Measurements from ENCODE around the gene GTF3C2.
A peak's percentile ranks its signal among the peaks of the same experiment; 100 is the strongest.
"Not testable (repeated sequence)": the region's sequence is repeated elsewhere in the genome, so short reads cannot be mapped to it uniquely, and the experiment has no call there.

The GTF3C2 gene

DNA sequence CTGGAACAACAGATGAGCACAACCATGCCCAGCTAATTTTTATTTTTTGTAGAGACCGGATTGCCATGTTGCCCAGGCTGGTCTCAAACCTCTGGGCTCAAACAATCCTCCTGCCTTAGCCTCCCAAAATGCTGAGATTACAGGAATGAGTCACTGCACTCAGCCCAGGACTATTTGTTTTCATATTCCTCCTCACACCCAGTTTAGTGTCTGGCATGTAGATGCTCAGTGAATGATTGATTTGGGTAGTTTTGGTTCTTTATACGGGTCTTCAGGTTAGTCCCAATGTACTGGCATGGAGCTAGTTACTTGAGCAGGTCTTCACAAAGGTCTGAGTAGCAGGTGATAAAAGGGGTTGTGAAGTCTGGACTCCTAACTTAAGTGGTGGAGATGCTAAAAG, 7.4 kb upstream of the GTF3C2 start:
- Histone ChIP-seq H3K4me1 (peaks cover 7 to 14% (median 12%) of the 10 kb centered on the region in 10 experiments), H3K36me3 (peaks cover 55 to 79% (median 68%) of the 10 kb centered on the region in 11 experiments), H3K9ac (no peak overlapping the region), H4K20me1 (peaks cover 0 to 32% (median 12%) of the 10 kb centered on the region in 11 experiments; a peak in 10 of 22 replicates), H3K27me3 (no peaks in the 10 kb centered on the region), H3K9me3 (replicated peaks in 1 of 11) (no peaks in the 10 kb centered on the region), H3K4me2 (no peak overlapping the region), H3K4me3 (no peak overlapping the region), H3K27ac (no peak overlapping the region)
- TF ChIP-seq Cebpa-rat (IDR thresholded peaks at IDR 0.05): no peak

DNA sequence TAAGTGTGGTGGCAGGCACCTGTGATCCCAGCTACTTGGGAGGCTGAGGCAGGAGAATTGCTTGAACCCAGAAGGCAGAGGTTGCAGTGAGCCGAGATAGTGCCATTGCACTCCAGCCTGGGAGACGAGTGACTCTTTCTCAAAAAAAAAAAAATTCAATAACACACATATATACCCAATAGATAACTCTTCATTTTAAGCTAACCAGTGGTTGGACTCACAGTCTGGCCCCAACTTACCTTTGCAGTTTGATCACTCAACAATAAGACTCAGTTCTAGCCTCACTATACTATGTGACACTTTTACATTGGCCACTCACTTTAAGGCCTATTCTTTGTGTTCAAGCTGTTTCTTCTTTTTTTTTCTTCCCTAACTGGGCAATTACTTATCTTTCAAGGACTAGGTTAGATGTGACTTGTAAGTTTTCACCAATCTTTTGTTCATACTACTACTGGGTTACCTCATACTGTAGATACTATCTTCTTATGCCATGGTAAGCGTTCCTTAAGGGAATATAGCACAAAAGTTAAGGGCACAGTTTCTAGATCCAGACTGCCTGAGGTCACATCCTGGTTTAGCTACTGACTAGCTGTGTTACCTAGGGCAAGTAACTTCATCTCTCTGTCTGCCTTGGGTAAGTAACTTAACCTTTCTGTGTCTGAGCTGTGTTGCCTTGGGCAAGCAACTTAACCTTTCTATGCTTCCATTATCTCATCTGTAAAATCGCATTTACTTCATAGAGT, 6.3 kb upstream of the GTF3C2 start:
- Histone ChIP-seq H3K4me3 (no peak overlapping the region), H3K4me1 (peaks cover 7 to 11% (median 8%) of the 10 kb centered on the region in 10 experiments), H3K27me3 (no peaks in the 10 kb centered on the region), H3K4me2 (no peak overlapping the region), H3K9me3 (replicated peaks in 1 of 11) (no peaks in the 10 kb centered on the region; a peak in 2 of 22 replicates), H3K27ac (no peak overlapping the region), H3K36me3 (peaks cover 46 to 72% (median 64%) of the 10 kb centered on the region in 11 experiments), H3K9ac (no peak overlapping the region), H4K20me1 (peaks cover 0 to 28% (median 12%) of the 10 kb centered on the region in 11 experiments; a peak in 9 of 22 replicates)
- no peak for TF ChIP-seq Cebpa-rat (IDR thresholded peaks at IDR 0.05)

DNA sequence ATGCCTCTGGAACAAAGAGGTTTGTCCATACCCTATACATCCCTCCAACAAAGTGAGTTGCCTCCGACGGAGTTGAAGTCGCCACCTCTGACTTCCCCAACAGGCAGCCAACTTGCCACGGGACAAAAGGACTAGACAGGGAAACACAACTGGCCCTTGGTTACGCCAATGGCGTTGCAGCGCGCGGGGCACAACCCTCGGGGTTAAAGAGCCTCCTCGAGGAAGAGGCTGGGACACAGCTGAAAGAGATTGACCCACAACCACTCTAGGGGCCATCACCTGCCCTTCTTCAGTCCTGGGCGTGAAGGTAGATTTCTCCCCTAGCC, 545 bp downstream of the GTF3C2 start:
- H3K36me3 ChIP-seq: peaks cover 0 to 35% (median 14%) of the 10 kb centered on the region in 11 experiments; a peak in 12 of 22 replicates
- H3K9me3 ChIP-seq (replicated peaks in 1 of 11): no peaks in the 10 kb centered on the region; a peak in 2 of 22 replicates
- no peak for TF ChIP-seq Cebpa-rat (IDR thresholded peaks at IDR 0.05)
- H3K4me2 ChIP-seq: peak overlapping the region; percentile 81 to 97 (median 93)
- peaks cover 13 to 39% (median 24%) of the 10 kb centered on the region in 11 experiments; a peak in 20 of 22 replicates for H4K20me1 ChIP-seq
- H3K4me1 ChIP-seq: peaks cover 34 to 42% (median 39%) of the 10 kb centered on the region in 10 experiments
- H3K27me3 ChIP-seq: no peaks in the 10 kb centered on the region
- H3K4me3 ChIP-seq: peak overlapping the region; percentile 74 to 90 (median 80)
- peak overlapping the region; percentile 84 to 99 (median 92) for H3K9ac ChIP-seq
- peak overlapping the region; percentile 70 to 99 (median 91) for H3K27ac ChIP-seq

DNA sequence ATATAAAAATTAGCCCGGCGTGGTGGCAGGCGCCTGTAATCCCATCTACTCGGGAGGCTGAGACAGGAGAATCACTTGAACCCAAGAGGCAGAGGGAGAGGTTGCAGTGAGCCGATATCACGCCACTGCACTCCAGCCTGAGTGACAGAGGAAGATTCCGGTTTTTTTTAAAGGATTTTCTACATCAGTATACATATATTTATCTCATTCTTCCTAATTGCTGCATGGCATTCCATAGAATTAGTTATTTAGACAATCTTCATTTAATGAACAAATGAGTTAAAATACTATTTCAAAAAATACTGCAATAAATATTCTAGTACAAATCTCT, 2.0 kb downstream of the GTF3C2 start:
- Histone ChIP-seq H3K27ac (peak overlapping the region in 2 of 11 experiments; percentile 1 to 20; a peak in 2 of 22 replicates), H3K4me3 (no peak overlapping the region), H3K27me3 (no peaks in the 10 kb centered on the region), H3K4me1 (peaks cover 34 to 42% (median 39%) of the 10 kb centered on the region in 10 experiments), H3K9me3 (replicated peaks in 1 of 11) (no peaks in the 10 kb centered on the region; a peak in 2 of 22 replicates), H3K36me3 (peaks cover 6 to 50% (median 18%) of the 10 kb centered on the region in 11 experiments; a peak in 19 of 22 replicates), H4K20me1 (peaks cover 24 to 54% (median 35%) of the 10 kb centered on the region in 11 experiments; a peak in 20 of 22 replicates), H3K9ac (peak overlapping the region in 2 of 11 experiments; percentile 6 to 31; a peak in 2 of 22 replicates), H3K4me2 (peak overlapping the region; percentile 19 to 97 (median 89); a peak in 20 of 22 replicates)
- TF ChIP-seq Cebpa-rat (IDR thresholded peaks at IDR 0.05): no peak

DNA sequence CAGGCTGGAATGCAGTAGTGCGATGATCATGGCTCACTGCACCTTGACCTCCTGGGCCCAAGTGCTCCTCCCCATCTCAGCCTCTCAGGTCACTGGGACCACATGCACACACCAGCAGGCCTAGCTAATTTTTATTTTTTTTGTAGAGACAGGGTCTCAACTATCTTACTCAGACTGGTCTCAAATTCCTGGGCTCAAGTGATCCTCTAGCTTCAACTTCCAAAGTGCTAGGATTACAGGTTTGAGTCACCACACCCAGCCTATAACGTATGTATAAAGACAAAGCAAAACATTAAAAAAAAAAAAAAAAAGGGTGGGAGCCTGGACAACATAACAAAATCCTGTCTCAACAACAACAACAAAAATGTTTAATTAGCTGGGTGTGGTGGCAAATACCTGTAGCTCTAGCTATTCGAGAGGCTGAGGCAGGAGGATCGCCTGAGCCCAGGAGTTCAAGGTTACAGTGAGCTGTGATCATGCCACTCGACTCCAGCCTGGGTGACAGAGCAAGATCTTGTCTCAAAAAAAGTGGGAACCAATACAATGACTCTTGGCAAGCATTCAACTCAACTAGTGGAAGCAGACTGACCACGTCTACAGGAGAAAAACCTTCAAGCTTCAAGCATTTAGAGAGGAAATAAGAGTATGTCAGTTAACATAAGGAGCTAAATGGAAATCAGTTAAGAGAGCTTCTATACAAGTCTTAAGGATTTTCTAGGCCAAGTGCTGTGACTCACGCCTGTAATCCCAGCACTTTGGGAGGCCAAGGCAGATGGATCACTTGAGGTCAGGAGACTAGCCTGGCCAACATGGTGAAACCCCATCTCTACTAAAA, 2.6 kb downstream of the GTF3C2 start:
- Histone ChIP-seq H3K4me3 (no peak overlapping the region), H3K4me2 (peak overlapping the region; percentile 19 to 97 (median 89); a peak in 20 of 22 replicates), H3K9ac (peak overlapping the region in 3 of 11 experiments; percentile 6 to 31 (median 14); a peak in 3 of 22 replicates)

DNA sequence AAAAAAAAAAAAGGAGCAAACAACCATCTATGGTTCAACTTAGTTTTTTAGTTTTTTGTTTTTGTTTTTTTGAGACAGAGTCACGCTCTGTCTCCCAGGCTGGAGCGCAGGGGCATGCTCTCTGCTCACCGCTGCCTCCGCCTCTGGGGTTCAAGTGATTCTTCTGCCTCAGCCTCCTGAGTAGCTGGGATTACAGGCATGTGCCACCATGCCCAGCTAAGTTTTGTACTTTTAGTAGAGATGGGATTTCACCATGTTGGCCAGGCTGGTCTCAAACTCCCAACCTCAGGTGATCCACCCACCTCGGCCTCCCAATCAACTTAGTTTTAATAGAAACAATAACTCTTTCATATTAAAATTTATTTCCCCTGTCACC, 3.2 kb downstream of the GTF3C2 start:
- not testable (repeated sequence) for H3K9ac ChIP-seq; H3K27me3 ChIP-seq; H3K4me3 ChIP-seq; H3K9me3 ChIP-seq (replicated peaks in 1 of 11)
- Histone ChIP-seq H3K4me1 (peaks cover 31 to 40% (median 36%) of the 10 kb centered on the region in 10 experiments), H4K20me1 (peaks cover 28 to 63% (median 40%) of the 10 kb centered on the region in 11 experiments; a peak in 20 of 22 replicates), H3K36me3 (peaks cover 6 to 58% (median 25%) of the 10 kb centered on the region in 11 experiments; a peak in 19 of 22 replicates), H3K4me2 (peak overlapping the region in 9 of 11 experiments; percentile 3 to 97 (median 89); a peak in 8 of 22 replicates), H3K27ac (0 out of 22 replicates have a peak overlapping the region, but pooled peaks of 1 of the 11 experiments have one; percentile 20)

More for the DNA sequence above, 2.6 kb downstream of the GTF3C2 start:
- Histone ChIP-seq H3K27me3 (no peaks in the 10 kb centered on the region), H3K27ac (peak overlapping the region in 2 of 11 experiments; percentile 1 to 20; a peak in 2 of 22 replicates), H3K36me3 (peaks cover 6 to 56% (median 23%) of the 10 kb centered on the region in 11 experiments; a peak in 19 of 22 replicates), H3K9me3 (replicated peaks in 1 of 11) (no peaks in the 10 kb centered on the region; a peak in 2 of 22 replicates), H4K20me1 (peaks cover 24 to 59% (median 36%) of the 10 kb centered on the region in 11 experiments; a peak in 20 of 22 replicates), H3K4me1 (peaks cover 34 to 42% (median 39%) of the 10 kb centered on the region in 10 experiments)
- no peak for TF ChIP-seq Cebpa-rat (IDR thresholded peaks at IDR 0.05)

DNA sequence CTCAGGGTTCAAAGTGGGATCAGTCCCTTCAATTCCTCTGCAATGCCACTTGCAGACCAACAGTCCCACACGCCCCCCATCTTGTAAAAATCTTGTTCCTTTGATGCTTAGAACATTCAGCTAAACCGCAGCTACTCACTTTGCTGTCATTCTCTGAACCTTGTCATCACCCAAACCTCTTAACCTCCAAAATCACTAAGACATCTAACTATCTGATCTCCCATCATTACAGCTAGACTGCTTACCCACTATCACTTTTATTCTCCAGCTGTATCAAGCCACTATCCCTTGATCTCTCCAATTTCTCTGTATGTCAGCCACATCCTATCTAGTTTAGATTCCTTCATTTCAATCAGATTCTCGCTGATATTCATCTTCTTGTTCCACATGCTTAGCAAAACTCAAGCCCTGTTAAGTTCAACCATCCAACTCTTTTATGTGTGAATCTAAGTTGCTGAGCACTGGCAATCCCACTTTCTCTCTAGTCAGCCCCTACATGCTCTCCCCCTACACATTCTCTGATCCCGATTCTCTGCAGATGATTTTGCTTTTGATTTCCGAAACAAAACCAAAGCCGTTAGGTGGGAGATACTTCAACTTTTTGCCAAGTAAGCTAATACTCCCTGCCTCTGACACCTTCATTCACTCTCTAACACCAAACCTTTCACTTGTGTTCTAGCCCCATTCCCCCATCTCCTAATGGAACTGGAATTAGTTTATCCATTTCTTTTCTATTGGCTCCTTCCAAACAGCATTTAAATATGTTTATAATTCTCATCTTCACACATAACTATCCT, 4.6 kb downstream of the GTF3C2 start:
- Histone ChIP-seq H3K36me3 (peaks cover 11 to 67% (median 37%) of the 10 kb centered on the region in 11 experiments), H3K4me2 (no peak overlapping the region), H3K4me1 (peaks cover 23 to 30% (median 27%) of the 10 kb centered on the region in 10 experiments), H4K20me1 (peaks cover 37 to 77% (median 53%) of the 10 kb centered on the region in 11 experiments; a peak in 21 of 22 replicates), H3K27me3 (no peaks in the 10 kb centered on the region), H3K9ac (no peak overlapping the region; a peak in 1 of 22 replicates), H3K27ac (no peak overlapping the region), H3K9me3 (replicated peaks in 1 of 11) (no peaks in the 10 kb centered on the region), H3K4me3 (no peak overlapping the region)
- no peak for TF ChIP-seq Cebpa-rat (IDR thresholded peaks at IDR 0.05)

DNA sequence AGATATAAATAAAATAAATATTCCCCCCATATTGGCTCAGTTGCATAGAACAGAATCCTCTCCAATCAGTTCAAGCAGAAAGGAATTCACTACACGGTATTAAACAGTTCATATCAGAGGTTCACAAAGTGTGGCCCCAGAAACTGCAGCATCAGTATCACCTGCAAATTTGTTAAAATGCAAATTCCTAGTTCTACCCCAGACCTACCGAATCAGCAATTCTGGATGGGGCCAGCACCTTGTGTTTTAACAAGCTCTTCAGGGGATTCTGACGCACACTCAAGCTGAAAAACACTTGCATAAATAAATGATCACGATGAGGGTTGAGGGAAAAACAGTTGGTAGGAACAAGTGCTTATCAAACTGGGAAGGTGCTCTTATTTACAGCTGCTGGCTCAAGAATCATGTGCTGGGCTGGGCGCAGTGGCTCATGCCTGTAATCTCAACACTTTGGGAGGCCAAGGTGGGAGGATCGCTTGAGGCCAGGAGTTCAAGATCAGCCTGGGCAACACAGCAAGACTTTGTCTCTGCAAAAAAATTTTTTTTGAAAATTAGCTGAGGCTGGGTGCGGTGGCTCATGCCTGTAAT, 6.4 kb downstream of the GTF3C2 start:
- Histone ChIP-seq H3K4me2 (no peak overlapping the region), H3K4me3 (no peak overlapping the region), H3K9me3 (replicated peaks in 1 of 11) (no peaks in the 10 kb centered on the region), H3K9ac (no peak overlapping the region; a peak in 1 of 22 replicates), H3K27ac (no peak overlapping the region), H4K20me1 (peaks cover 53 to 95% (median 71%) of the 10 kb centered on the region in 11 experiments; a peak in 21 of 22 replicates), H3K36me3 (peaks cover 11 to 83% (median 45%) of the 10 kb centered on the region in 11 experiments), H3K4me1 (peaks cover 19 to 25% (median 23%) of the 10 kb centered on the region in 10 experiments), H3K27me3 (no peaks in the 10 kb centered on the region)
- TF ChIP-seq Cebpa-rat (IDR thresholded peaks at IDR 0.05): no peak
